A549 (cell line): ENCODE data around the gene ATF6B.

Experiments used
- BHLHE40 ChIP-seq: IDR thresholded peaks from 2 replicates; pipeline ENCODE4 v1.6.1; 2012; ENCODE audit warnings: low read depth, low read length, inconsistent platforms
- CBX2 ChIP-seq: fragments of 200-600 bp; sonication (generic); IDR thresholded peaks from 2 replicates; pipeline ENCODE4 v1.6.1; 2016; ENCODE audit warnings: low read depth, mild to moderate bottlenecking, borderline replicate concordance
- CHD2 ChIP-seq: fragments of 150-350 bp; IDR thresholded peaks from 2 replicates; pipeline ENCODE4 v1.6.1; 2014; ENCODE audit warnings: low read length; ENCODE audit not compliant: partially characterized antibody
- CTCF ChIP-seq: fragments of >200 bp; sonication (Bioruptor Twin); formaldehyde crosslinking; IDR thresholded peaks from 3 replicates; pipeline ENCODE4 v1.5.1; 2016
- EP300 ChIP-seq, 2 experiments: fragments of >200 bp; sonication (Bioruptor Twin); formaldehyde crosslinking; IDR thresholded peaks; 2 replicates in 1 of 2; 3 replicates in 1 of 2; pipeline ENCODE4 v1.6.1; 2016 to 2017
- HDAC2 ChIP-seq: fragments of 200-600 bp; sonication (generic); IDR thresholded peaks from 2 replicates; pipeline ENCODE4 v1.6.1; 2016
- JUN ChIP-seq, 2 experiments: fragments of >200 bp; sonication (Bioruptor Twin); formaldehyde crosslinking; IDR thresholded peaks; 2 replicates in 1 of 2; 3 replicates in 1 of 2; pipeline ENCODE4 v1.6.1; 2016 to 2017
- MYC ChIP-seq: IDR thresholded peaks from 2 replicates; pipeline ENCODE4 v1.6.1; 2012; ENCODE audit warnings: mild to moderate bottlenecking, inconsistent platforms, low read length, improper control_type of control experiment, borderline replicate concordance
- POLR2A ChIP-seq: IDR thresholded peaks from 2 replicates; pipeline ENCODE4 v1.6.1; 2012; ENCODE audit warnings: mild to moderate bottlenecking, low read length
- POLR2AphosphoS2 ChIP-seq: conservative IDR thresholded peaks from 2 replicates; pipeline ENCODE4 v1.6.1; 2012; ENCODE audit warnings: low read length, improper control_type of control experiment, inconsistent platforms
- RCOR1 ChIP-seq: fragments of 150-350 bp; IDR thresholded peaks from 2 replicates; pipeline ENCODE4 v1.6.1; 2014; ENCODE audit warnings: antibody characterized with exemption, low read length, low read depth
- REST ChIP-seq: fragments of 200-600 bp; sonication (generic); IDR thresholded peaks from 2 replicates; pipeline ENCODE4 v1.6.1; 2016; ENCODE audit warnings: antibody characterized with exemption, mild to moderate bottlenecking, moderate library complexity
- RFX5 ChIP-seq: fragments of 450-650 bp; IDR thresholded peaks from 2 replicates; pipeline ENCODE4 v1.7.1; 2014; ENCODE audit warnings: antibody characterized with exemption, mild to moderate bottlenecking, moderate library complexity
- USF2 ChIP-seq: fragments of 450-650 bp; IDR thresholded peaks from 2 replicates; pipeline ENCODE4 v1.6.1; 2014; ENCODE audit warnings: antibody characterized with exemption

- TF ChIP-seq POLR2A = no peak
- no peak for TF ChIP-seq CTCF
- no peak for TF ChIP-seq HDAC2
- no peak for TF ChIP-seq RCOR1
- TF ChIP-seq RFX5 = no peak
- TF ChIP-seq CHD2 = no peak
- no peak for TF ChIP-seq JUN (IDR thresholded peaks at IDR 0.05)
- TF ChIP-seq USF2 = no peak
- no peak for TF ChIP-seq EP300 (IDR thresholded peaks at IDR 0.05)
- no peak for TF ChIP-seq MYC
- TF ChIP-seq BHLHE40 = no peak
- no peak for TF ChIP-seq CBX2
- no peak for TF ChIP-seq POLR2AphosphoS2
- no peak for TF ChIP-seq REST
Observed at GRCh38 chr6:32111424-32112066, 16.5 kb downstream of the ATF6B start.
